ENCODE measurements around the gene ACOXL. TPM values are rescaled to one million over a fixed set of nuclear protein-coding genes. Genes with fewer than 3 reads are reported as not detected.
A peak's percentile ranks its signal among the peaks of the same experiment; 100 is the strongest.

The ACOXL gene
- total and polyA plus RNA-seq, 2 of the 8 experiments (the other 6 are each of a cell fraction or from before 2014, with no cell fraction given), result 11.4 to 20.6 TPM

DNA sequence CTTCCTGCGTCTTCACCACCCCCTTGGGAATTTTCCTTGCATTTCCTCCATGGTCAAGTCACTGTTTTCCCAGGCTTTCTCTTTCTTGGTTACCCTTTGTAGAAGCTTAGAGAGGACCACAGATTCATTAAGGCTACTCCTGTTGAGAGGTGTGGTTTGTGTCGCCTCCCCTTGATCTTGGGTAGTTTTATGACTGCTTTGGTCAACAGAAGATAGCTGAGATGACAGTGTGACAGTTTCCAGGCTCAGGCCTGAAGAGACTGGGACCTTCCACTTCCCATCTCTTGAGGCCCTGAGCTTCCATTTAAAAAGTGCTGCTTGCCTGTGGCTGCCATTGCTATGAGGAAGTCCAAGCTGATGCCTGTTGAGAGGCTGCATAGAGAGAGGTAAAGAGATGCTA is 5.4 kb downstream of the ACOXL start:
- ChIA-PET CTCF (ENCODE audit: partially characterized antibody) (interaction anchor here (1.7 to 2.4 kb wide), 2 partner anchors 18 to 55 kb away, joined by 7 read pairs; no protein-coding TSS in a partner anchor), POLR2A (ENCODE audit: partially characterized antibody) (interaction anchor here (1.2 kb wide), 2 partner anchors 10 to 11 kb away, joined by 3 read pairs; no protein-coding TSS in a partner anchor)
- Histone ChIP-seq H4K8ac (ENCODE audit: extremely low read depth, insufficient read depth, low read length) (no peak overlapping the region), H2BK20ac (ENCODE audit: low read length) (no peak overlapping the region), H4K91ac (replicated peaks; ENCODE audit: insufficient read length, low read length) (peak overlapping the region; percentile 29), H3K79me1 (ENCODE audit: low read depth, low read length) (peaks cover 2% of the 10 kb centered on the region), H3K4me3 (ENCODE audit: extremely low read depth in 1 of 4, insufficient read depth in 2 of 4, low read depth in 3 of 4, low read length in 4 of 4) (no peak overlapping the region), H2AFZ (ENCODE audit: low read length) (no peak overlapping the region), H2BK120ac (replicated peaks; ENCODE audit: low read depth, low read length) (no peak overlapping the region), H4K5ac (ENCODE audit: insufficient read length, low read depth, low read length) (no peak overlapping the region), H2AK5ac (ENCODE audit: low read depth, low read length) (no peak overlapping the region), H2BK15ac (ENCODE audit: low read length) (no peak overlapping the region), H3K9me3 (ENCODE audit: insufficient read depth in 2 of 2, low read depth in 1 of 2, low read length in 1 of 2) (no peaks in the 10 kb centered on the region), H4K20me1 (replicated peaks in 1 of 2; ENCODE audit: control insufficient read depth in 1 of 2, insufficient read depth in 2 of 2, low read length in 2 of 2) (peaks cover 0 to 12% of the 10 kb centered on the region in 2 experiments), H3K23ac (ENCODE audit: insufficient read length) (no peak overlapping the region), H3K14ac (ENCODE audit: insufficient read length) (no peak overlapping the region), H3K18ac (ENCODE audit: extremely low read depth, low read length) (no peak overlapping the region), H3K36me3 (ENCODE audit: control insufficient read depth in 2 of 4, insufficient read depth in 4 of 4, low read length in 3 of 4) (no peaks in the 10 kb centered on the region), H3K23me2 (ENCODE audit: low read depth, low read length) (peaks cover 8% of the 10 kb centered on the region; the same call in 1 of the 2 replicates), H3K4me2 (ENCODE audit: insufficient read depth in 1 of 2, low read depth in 2 of 2, low read length in 2 of 2) (no peak overlapping the region), H3K4ac (replicated peaks; ENCODE audit: insufficient read length, low read depth, low read length) (no peak overlapping the region), H3K79me2 (ENCODE audit: control insufficient read depth in 1 of 2, insufficient read depth in 2 of 2, low read length in 2 of 2) (peaks cover 3 to 89% of the 10 kb centered on the region in 2 experiments), H3K27ac (ENCODE audit: low read depth, low read length) (no peak overlapping the region), H3K56ac (replicated peaks; ENCODE audit: insufficient read length, low read depth, low read length) (no peak overlapping the region), H2BK12ac (ENCODE audit: low read depth, low read length) (0 out of 2 replicates have a peak overlapping the region, but pooled peaks have one; percentile 3), H3K27me3 (replicated peaks in 1 of 4; ENCODE audit: control insufficient read depth in 3 of 4, extremely low read depth in 1 of 4, insufficient read depth in 3 of 4, low read length in 3 of 4) (peaks cover 0 to 3% (median 0%) of the 10 kb centered on the region in 4 experiments; a peak in 1 of 7 replicates), H2BK5ac (ENCODE audit: low read depth, low read length) (no peak overlapping the region), H3K9ac (replicated peaks in 1 of 4; ENCODE audit: extremely low read depth in 1 of 4, low read depth in 3 of 4, low read length in 3 of 4) (no peak overlapping the region), H3K4me1 (replicated peaks in 1 of 4; ENCODE audit: control insufficient read depth in 3 of 4, insufficient read depth in 4 of 4, low read length in 3 of 4) (peaks cover 0 to 20% (median 18%) of the 10 kb centered on the region in 4 experiments)
- TF ChIP-seq SRF (IDR thresholded peaks at IDR 0.05; ENCODE audit: low read depth, low read length), result no peak
- TF ChIP-seq YY1 (IDR thresholded peaks at IDR 0.05; ENCODE audit: low read depth, low read length), result peak; percentile 33; the same call in 1 of the 2 replicates
- no peak for FAIRE-seq
- DNase-seq (ENCODE audit: low read depth in 1 of 2, low spot score in 2 of 2), result no peak
- 88% methylated on average over 2 of the region's 2 CpGs; no CpG with 5 or more reads in 1 of the 2 experiments for WGBS, 2 experiments (ENCODE audit: extremely low coverage in 1 of 2, insufficient coverage in 1 of 2, insufficient read length in 1 of 2, insufficient replicate concordance in 2 of 2, low coverage in 1 of 2, low lambda C conversion rate in 2 of 2, missing lambda C conversion rate in 1 of 2)
